Transverse colon (tissue), 4 donors: ENCODE data around the gene CMPK1. TPM values are rescaled to one million over a fixed set of nuclear protein-coding genes. Genes with fewer than 3 reads are reported as not detected.
A peak's percentile ranks its signal among the peaks of the same experiment; 100 is the strongest.

ENCODE experiments used
- DNase-seq: peaks from one replicate; pipeline ENCODE4 v3.0.0-alpha.2; 2019
- H3K27ac ChIP-seq, 4 donors: fragments of 200-600 bp; sonication (generic); 2 replicates each; pipeline ENCODE4 v1.5.1; 2016 to 2018; ENCODE audit warnings: inconsistent platforms in 4 of 4
- H3K27me3 ChIP-seq: fragments of 200-600 bp; sonication (generic); 2 replicates; pipeline ENCODE4 v1.5.1; 2017; ENCODE audit warnings: inconsistent platforms
- H3K36me3 ChIP-seq, 4 donors: fragments of 200-600 bp; sonication (generic); 2 replicates each; pipeline ENCODE4 v1.5.1; 2017 to 2019; ENCODE audit warnings: inconsistent platforms in 4 of 4
- H3K4me1 ChIP-seq, 4 donors: fragments of 200-600 bp; sonication (generic); 2 replicates each; pipeline ENCODE4 v1.5.1; 2017 to 2020; ENCODE audit warnings: inconsistent platforms in 4 of 4
- H3K4me3 ChIP-seq, 4 donors: fragments of 200-600 bp; sonication (generic); 1 replicate in 1 of 4; 2 replicates in 3 of 4; pipeline versions ENCODE4 v1.5.1 to v1.6.1; 2017 to 2019; ENCODE audit warnings: inconsistent platforms in 4 of 4
- H3K9me3 ChIP-seq, 2 donors: fragments of 200-600 bp; sonication (generic); 2 replicates each; pipeline ENCODE4 v1.5.1; 2017 to 2019; ENCODE audit warnings: inconsistent platforms in 2 of 2
- CTCF ChIP-seq, 5 experiments: fragments of 200-600 bp in 3 of 5; fragments of 450-650 bp in 2 of 5; sonication (generic) in 3 of 5; IDR thresholded peaks; 1 replicate in 2 of 5; 2 replicates in 3 of 5; pipeline ENCODE4 v1.5.1; 2016 to 2017; ENCODE audit warnings: antibody characterized with exemption in 5 of 5, inconsistent platforms in 3 of 5, mild to moderate bottlenecking in 2 of 5, moderate library complexity in 1 of 5
- EP300 ChIP-seq: sonication (generic); formaldehyde crosslinking; IDR thresholded peaks from one replicate; pipeline ENCODE4 v1.6.1; 2017; ENCODE audit warnings: antibody characterized with exemption, low read depth
- POLR2A ChIP-seq: fragments of 450-650 bp; IDR thresholded peaks from one replicate; pipeline ENCODE4 v1.6.1; 2016; ENCODE audit warnings: antibody characterized with exemption, mild to moderate bottlenecking, moderate library complexity
- POLR2AphosphoS5 ChIP-seq, 3 donors: sonication (generic); formaldehyde crosslinking; IDR thresholded peaks; one replicate each; pipeline ENCODE4 v1.6.1; 2016; ENCODE audit warnings: antibody characterized with exemption in 3 of 3
- WGBS, 2 donors: methylation state at CpG; one replicate each; pipeline ENCODE4 v1.1.5; 2018; ENCODE audit warnings: low coverage in 1 of 2; 5-methylcytosine and 5-hydroxymethylcytosine counted together
- in situ Hi-C, 4 donors: fragments of 200-750 bp; cut with MboI; loops; one replicate each; pipeline versions ENCODE4 v1.15.0 to v1.15.1; 2017; ENCODE audit warnings: low sequenced_read_pairs in 3 of 4, low pct_ligation_motif_present in 1 of 4, low pct_unique_long_range_greater_than_20kb in 1 of 4
- intact Hi-C: fragments of 100-400 bp; cut with DNase I; formaldehyde crosslinking; loops from one replicate; pipeline ENCODE4 v1.15.1; 2023; ENCODE audit warnings: low total_unique reads
- total RNA-seq, 4 donors: library from RNA; depleted of rRNA; stranded (reverse); fragments of >200 nt; gene quantifications; one replicate each; pipeline ENCODE4 v1.1.0, GENCODE V29; 2016

The CMPK1 gene
- total RNA-seq, 4 donors from 2014 or later = 71.6 to 162 (median 109) TPM

- H3K4me1 ChIP-seq = no peaks in the 10 kb centered on the region
- no peaks in the 10 kb centered on the region for H3K9me3 ChIP-seq
- intact Hi-C loops = no loop called here
- no peak for TF ChIP-seq POLR2A
- TF ChIP-seq EP300 = no peak
- TF ChIP-seq CTCF (IDR thresholded peaks at IDR 0.05) = no peak
- no peak for TF ChIP-seq POLR2AphosphoS5 (IDR thresholded peaks at IDR 0.05)
- in situ Hi-C loops = loop anchor here in 2 of 4 donors (25.0 kb wide), 1 partner anchor 237 kb away; the partner anchor contains the start of gene PDZK1IP1 (in 2 of the 2)
- WGBS, 2 donors = 33 to 48% methylated on average over 2 of the region's 2 CpGs
- peaks cover 4% of the 10 kb centered on the region for H3K27me3 ChIP-seq
- H3K27ac ChIP-seq = no peak overlapping the region
- H3K4me3 ChIP-seq = no peak overlapping the region
- H3K36me3 ChIP-seq = no peaks in the 10 kb centered on the region
- no peak for DNase-seq
Observed at GRCh38 chr1:47423872-47424271, 90.3 kb downstream of the CMPK1 start.

GRCh38 chr1:47424336-47424982 is 90.9 kb downstream of the CMPK1 start:
- no peaks in the 10 kb centered on the region for H3K4me1 ChIP-seq
- peak; percentile 55 to 66 (median 60) for TF ChIP-seq CTCF (IDR thresholded peaks at IDR 0.05)
- no peak for TF ChIP-seq POLR2A
- in situ Hi-C loops = loop anchor here in 2 of 4 donors (25.0 kb wide), 1 partner anchor 237 kb away; the partner anchor contains the start of gene PDZK1IP1 (in 2 of the 2)
- H3K27me3 ChIP-seq = peaks cover 4% of the 10 kb centered on the region
- 10 to 19% methylated on average over 6 of the region's 6 CpGs for WGBS, 2 donors
- no peak overlapping the region for H3K4me3 ChIP-seq
- no peaks in the 10 kb centered on the region for H3K9me3 ChIP-seq
- intact Hi-C loops = no loop called here
- no peak overlapping the region for H3K27ac ChIP-seq
- no peak for DNase-seq
- H3K36me3 ChIP-seq = no peaks in the 10 kb centered on the region

Other genes with a start within 250 kb of the CMPK1 start
- gene CYP4A22, start 196.3 kb upstream of the CMPK1 start, total RNA-seq = not detected
- 100 to 1,000 TPM in 2 of 4 donors, 10 to 100 TPM in 2; 16.5 to 228 (median 148) TPM for gene PDZK1IP1, start 143.8 kb upstream of the CMPK1 start, total RNA-seq
- gene TAL1, start 101.6 kb upstream of the CMPK1 start, total RNA-seq = 1 to 10 TPM in 2 of 4 donors, under 1 TPM in 2; 0.80 to 7.9 (median 1.9) TPM
- gene STIL, start 19.6 kb upstream of the CMPK1 start, total RNA-seq = 10 to 100 TPM in 1 of 4 donors, 1 to 10 TPM in 3; 3.4 to 16.3 (median 6.5) TPM
- not detected for gene FOXE3, start 82.5 kb downstream of the CMPK1 start, total RNA-seq
- 10 to 100 TPM; 15.8 to 20.9 (median 17.2) TPM for gene FOXD2, start 104.3 kb downstream of the CMPK1 start, total RNA-seq